C4-2B (cell line): Measurements from ENCODE around the gene TMEM117.

Experiments
- ZFX ChIP-seq: fragments of 450-650 bp; IDR thresholded peaks from 2 replicates; pipeline ENCODE4 v1.6.1; 2017
- TF ChIP-seq, protein P1 (sequence below): fragments of 450-650 bp; conservative IDR thresholded peaks from 2 replicates; pipeline ENCODE4 v1.5.1; 2017; ENCODE audit warnings: mild to moderate bottlenecking

- TF ChIP-seq, protein P1, sequence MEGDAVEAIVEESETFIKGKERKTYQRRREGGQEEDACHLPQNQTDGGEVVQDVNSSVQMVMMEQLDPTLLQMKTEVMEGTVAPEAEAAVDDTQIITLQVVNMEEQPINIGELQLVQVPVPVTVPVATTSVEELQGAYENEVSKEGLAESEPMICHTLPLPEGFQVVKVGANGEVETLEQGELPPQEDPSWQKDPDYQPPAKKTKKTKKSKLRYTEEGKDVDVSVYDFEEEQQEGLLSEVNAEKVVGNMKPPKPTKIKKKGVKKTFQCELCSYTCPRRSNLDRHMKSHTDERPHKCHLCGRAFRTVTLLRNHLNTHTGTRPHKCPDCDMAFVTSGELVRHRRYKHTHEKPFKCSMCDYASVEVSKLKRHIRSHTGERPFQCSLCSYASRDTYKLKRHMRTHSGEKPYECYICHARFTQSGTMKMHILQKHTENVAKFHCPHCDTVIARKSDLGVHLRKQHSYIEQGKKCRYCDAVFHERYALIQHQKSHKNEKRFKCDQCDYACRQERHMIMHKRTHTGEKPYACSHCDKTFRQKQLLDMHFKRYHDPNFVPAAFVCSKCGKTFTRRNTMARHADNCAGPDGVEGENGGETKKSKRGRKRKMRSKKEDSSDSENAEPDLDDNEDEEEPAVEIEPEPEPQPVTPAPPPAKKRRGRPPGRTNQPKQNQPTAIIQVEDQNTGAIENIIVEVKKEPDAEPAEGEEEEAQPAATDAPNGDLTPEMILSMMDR = no peak
- no peak for TF ChIP-seq ZFX
Observed at GRCh38 chr12:44431647-44432343, 595.9 kb downstream of the TMEM117 start.
